Suprapubic skin (tissue), 4 donors: Measurements from ENCODE around the gene SMIM36.

Source experiments
- CTCF ChIP-seq, 2 donors: fragments of 200-600 bp in 1 of 2; fragments of 450-650 bp in 1 of 2; sonication (generic) in 1 of 2; IDR thresholded peaks; one replicate each; pipeline ENCODE4 v1.5.1; 2016 to 2019; ENCODE audit warnings: antibody characterized with exemption in 2 of 2, mild to moderate bottlenecking in 1 of 2, moderate library complexity in 1 of 2
- EP300 ChIP-seq: sonication (generic); formaldehyde crosslinking; IDR thresholded peaks from one replicate; pipeline ENCODE4 v1.6.1; 2017; ENCODE audit warnings: antibody characterized with exemption
- POLR2A ChIP-seq, 2 donors: fragments of 450-650 bp; IDR thresholded peaks; one replicate each; pipeline ENCODE4 v1.6.1; 2017; ENCODE audit warnings: antibody characterized with exemption in 2 of 2, mild to moderate bottlenecking in 2 of 2, moderate library complexity in 2 of 2
- POLR2AphosphoS5 ChIP-seq, 3 donors: sonication (generic); formaldehyde crosslinking; IDR thresholded peaks; one replicate each; pipeline ENCODE4 v1.6.1; 2017; ENCODE audit warnings: antibody characterized with exemption in 3 of 3

- no peak for TF ChIP-seq POLR2AphosphoS5 (IDR thresholded peaks at IDR 0.05)
- no peak for TF ChIP-seq POLR2A (IDR thresholded peaks at IDR 0.05)
- TF ChIP-seq CTCF (IDR thresholded peaks at IDR 0.05): no peak
- no peak for TF ChIP-seq EP300
Observed at GRCh38 chr17:55521186-55521585, 9.9 kb upstream of the SMIM36 start.
